Activated B cell treated with CpG ODN at 0.5 μM for 24 hours (primary cell): ENCODE data around the gene KRTAP5-2. TPM values are rescaled to one million over a fixed set of nuclear protein-coding genes. Genes with fewer than 3 reads are reported as not detected.

Experiments used
- ATAC-seq: fragments of 200-7000 bp; cut with Tn5 transposase; one replicate; pipeline ENCODE4 v1.10.0; 2021; ENCODE audit warnings: low read depth, mild to moderate bottlenecking, moderate library complexity
- CTCF ChIA-PET: fragments of 350-600 bp; sonication (Branson Sonifier 250); formaldehyde crosslinking; loops from one replicate; lab custom pipeline; 2021; ENCODE audit warnings: antibody characterized with exemption; lab: Charles Lee
- POLR2A ChIA-PET: fragments of 350-600 bp; sonication (Branson Sonifier 250); formaldehyde crosslinking; loops from one replicate; lab custom pipeline; 2021; ENCODE audit warnings: antibody characterized with exemption; lab: Charles Lee
- DNase-seq: peaks from one replicate; pipeline ENCODE4 v3.0.0; 2022
- H3K27ac Mint-ChIP-seq: one replicate; pipeline ENCODE4 v1.8.0; 2020; ENCODE audit warnings: mixed read lengths
- H3K27me3 Mint-ChIP-seq: one replicate; pipeline ENCODE4 v1.8.0; 2021; ENCODE audit warnings: mixed read lengths
- H3K36me3 Mint-ChIP-seq: one replicate; pipeline ENCODE4 v1.8.0; 2021; ENCODE audit warnings: low read depth, mixed read lengths
- H3K4me1 Mint-ChIP-seq: one replicate; pipeline ENCODE4 v1.8.0; 2021; ENCODE audit warnings: mixed read lengths
- H3K4me3 Mint-ChIP-seq: one replicate; pipeline ENCODE4 v1.8.0; 2020; ENCODE audit warnings: mild to moderate bottlenecking, mixed read lengths
- H3K9me3 Mint-ChIP-seq: one replicate; pipeline ENCODE4 v1.8.0; 2020; ENCODE audit warnings: mixed read lengths
- intact Hi-C: fragments of 100-400 bp; cut with micrococcal nuclease; formaldehyde crosslinking; loops from one replicate; pipeline ENCODE4 v1.15.1; 2024
- total RNA-seq: library from RNA; stranded (reverse); gene quantifications from 2 replicates; pipeline ENCODE4 v1.2.3, GENCODE V29; 2022
- TF ChIP-seq, protein P1 (sequence below): fragments of 200-600 bp; IDR thresholded peaks from one replicate; pipeline ENCODE4 v1.8.0; 2022; ENCODE audit warnings: antibody characterized with exemption, mild to moderate bottlenecking

Gene KRTAP5-2
- total RNA-seq, 1 donor from 2014 or later = not detected

DNA sequence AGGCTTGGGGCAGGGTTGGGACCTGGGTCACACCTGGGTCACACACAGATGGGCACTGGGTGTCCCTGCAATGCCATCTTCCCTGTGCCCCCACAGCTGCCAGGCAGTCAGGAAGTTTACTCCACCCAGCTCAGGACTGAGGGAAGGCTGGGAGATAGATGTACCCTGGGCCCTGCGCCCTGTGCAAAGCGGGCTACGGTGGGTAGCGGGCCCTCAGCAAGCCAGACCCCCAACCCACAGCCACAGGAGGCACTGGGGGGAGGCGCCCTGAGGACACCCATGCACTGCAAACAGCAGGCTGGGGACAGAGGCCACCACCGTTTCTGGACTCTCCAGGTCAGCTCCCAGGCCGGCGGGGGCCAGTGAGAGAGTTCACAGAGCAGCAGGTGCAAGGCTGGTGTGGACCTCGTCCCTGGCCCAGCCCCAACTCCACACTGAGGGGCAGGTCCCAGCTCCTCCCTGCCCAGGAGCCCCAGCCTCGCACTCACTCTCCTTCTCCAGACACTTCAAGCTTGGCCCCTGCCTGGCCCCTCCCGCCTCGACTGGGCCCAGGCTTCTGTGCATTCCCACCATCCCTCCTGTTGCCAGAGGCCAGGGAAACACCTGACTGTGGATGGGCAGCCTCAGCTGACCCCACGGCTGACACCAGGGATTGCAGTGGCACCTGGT, 30.9 kb downstream of the KRTAP5-2 start:
- intact Hi-C loops = no loop called here
- ATAC-seq = no peak
- TF ChIP-seq, protein P1, sequence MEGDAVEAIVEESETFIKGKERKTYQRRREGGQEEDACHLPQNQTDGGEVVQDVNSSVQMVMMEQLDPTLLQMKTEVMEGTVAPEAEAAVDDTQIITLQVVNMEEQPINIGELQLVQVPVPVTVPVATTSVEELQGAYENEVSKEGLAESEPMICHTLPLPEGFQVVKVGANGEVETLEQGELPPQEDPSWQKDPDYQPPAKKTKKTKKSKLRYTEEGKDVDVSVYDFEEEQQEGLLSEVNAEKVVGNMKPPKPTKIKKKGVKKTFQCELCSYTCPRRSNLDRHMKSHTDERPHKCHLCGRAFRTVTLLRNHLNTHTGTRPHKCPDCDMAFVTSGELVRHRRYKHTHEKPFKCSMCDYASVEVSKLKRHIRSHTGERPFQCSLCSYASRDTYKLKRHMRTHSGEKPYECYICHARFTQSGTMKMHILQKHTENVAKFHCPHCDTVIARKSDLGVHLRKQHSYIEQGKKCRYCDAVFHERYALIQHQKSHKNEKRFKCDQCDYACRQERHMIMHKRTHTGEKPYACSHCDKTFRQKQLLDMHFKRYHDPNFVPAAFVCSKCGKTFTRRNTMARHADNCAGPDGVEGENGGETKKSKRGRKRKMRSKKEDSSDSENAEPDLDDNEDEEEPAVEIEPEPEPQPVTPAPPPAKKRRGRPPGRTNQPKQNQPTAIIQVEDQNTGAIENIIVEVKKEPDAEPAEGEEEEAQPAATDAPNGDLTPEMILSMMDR = no peak
- CTCF ChIA-PET = no interaction called here
- H3K36me3 Mint-ChIP-seq = no peaks in the 10 kb centered on the region
- H3K27ac Mint-ChIP-seq = no peak overlapping the region
- no peak for DNase-seq
- peaks cover 18% of the 10 kb centered on the region for H3K27me3 Mint-ChIP-seq
- POLR2A ChIA-PET = no interaction called here
- no peaks in the 10 kb centered on the region for H3K9me3 Mint-ChIP-seq
- H3K4me3 Mint-ChIP-seq = no peak overlapping the region
- H3K4me1 Mint-ChIP-seq = no peaks in the 10 kb centered on the region

DNA sequence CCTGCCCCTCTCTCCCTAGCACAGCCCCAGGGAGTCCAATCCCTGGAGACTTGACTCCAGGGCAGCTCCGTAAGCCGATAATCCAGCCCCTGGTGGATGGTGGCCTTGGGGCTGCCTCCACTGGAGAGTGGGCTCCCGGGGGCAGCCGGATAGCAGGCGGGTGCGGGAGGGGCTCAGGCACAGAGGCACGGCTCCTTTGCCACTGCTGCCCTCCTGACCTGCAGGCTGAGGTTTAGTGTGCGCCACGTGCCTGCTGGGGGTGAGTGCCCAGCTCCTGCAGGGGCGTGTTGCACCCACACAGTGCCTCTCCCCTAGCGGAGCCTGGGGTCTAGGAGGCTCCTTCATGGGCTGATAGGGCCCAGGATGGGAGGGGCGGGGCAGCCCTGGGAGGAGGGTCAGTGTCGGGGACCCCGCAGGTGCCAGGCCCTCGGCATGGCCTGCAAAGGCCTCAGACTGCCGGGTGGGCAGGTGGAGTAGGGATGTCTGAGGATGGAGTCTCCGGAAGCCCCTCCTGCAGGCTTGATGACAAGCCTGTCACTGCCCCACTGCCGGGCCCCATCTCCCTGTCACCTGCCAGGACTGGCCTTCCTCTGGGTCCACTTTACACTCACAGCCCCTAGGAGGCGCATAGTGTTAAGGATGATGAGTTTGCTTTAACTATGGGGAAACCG, 31.6 kb downstream of the KRTAP5-2 start:
- Mint-ChIP-seq H3K27me3 (peaks cover 18% of the 10 kb centered on the region), H3K36me3 (no peaks in the 10 kb centered on the region), H3K4me1 (no peaks in the 10 kb centered on the region), H3K27ac (no peak overlapping the region), H3K4me3 (no peak overlapping the region), H3K9me3 (no peaks in the 10 kb centered on the region)
- TF ChIP-seq, protein P1 = no peak
- DNase-seq = no peak
- intact Hi-C loops = no loop called here
- ChIA-PET CTCF (interaction anchor here (3.0 kb wide), 1 partner anchor 8 kb away, joined by 8 read pairs; no protein-coding TSS in a partner anchor), POLR2A (no interaction called here)
- ATAC-seq = no peak

DNA sequence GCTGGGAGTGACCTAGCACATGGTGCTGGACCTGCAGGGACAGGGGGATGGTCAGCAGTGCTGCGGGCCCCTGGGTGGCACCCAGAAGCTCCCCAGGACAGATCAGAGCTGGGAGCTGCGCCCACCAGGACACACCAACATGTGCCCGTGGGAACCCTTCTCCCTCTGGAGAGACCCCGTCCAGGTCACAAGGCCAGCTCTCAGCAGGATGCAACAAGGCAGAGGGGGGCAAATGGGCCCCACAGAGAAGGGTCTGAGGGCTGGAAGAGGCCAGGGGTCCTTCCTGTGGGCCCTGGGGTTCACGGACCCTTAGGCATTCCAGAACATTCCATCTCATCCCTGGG, 32.2 kb downstream of the KRTAP5-2 start:
- Mint-ChIP-seq H3K4me3 (no peak overlapping the region), H3K36me3 (no peaks in the 10 kb centered on the region), H3K27ac (no peak overlapping the region), H3K4me1 (no peaks in the 10 kb centered on the region), H3K9me3 (no peaks in the 10 kb centered on the region), H3K27me3 (peaks cover 18% of the 10 kb centered on the region)
- intact Hi-C loops = no loop called here
- POLR2A ChIA-PET = no interaction called here
- TF ChIP-seq, protein P1 = no peak
- ATAC-seq = no peak
- no peak for DNase-seq
- CTCF ChIA-PET = interaction anchor here (3.0 kb wide), 1 partner anchor 9 kb away, joined by 8 read pairs; no protein-coding TSS in a partner anchor

DNA sequence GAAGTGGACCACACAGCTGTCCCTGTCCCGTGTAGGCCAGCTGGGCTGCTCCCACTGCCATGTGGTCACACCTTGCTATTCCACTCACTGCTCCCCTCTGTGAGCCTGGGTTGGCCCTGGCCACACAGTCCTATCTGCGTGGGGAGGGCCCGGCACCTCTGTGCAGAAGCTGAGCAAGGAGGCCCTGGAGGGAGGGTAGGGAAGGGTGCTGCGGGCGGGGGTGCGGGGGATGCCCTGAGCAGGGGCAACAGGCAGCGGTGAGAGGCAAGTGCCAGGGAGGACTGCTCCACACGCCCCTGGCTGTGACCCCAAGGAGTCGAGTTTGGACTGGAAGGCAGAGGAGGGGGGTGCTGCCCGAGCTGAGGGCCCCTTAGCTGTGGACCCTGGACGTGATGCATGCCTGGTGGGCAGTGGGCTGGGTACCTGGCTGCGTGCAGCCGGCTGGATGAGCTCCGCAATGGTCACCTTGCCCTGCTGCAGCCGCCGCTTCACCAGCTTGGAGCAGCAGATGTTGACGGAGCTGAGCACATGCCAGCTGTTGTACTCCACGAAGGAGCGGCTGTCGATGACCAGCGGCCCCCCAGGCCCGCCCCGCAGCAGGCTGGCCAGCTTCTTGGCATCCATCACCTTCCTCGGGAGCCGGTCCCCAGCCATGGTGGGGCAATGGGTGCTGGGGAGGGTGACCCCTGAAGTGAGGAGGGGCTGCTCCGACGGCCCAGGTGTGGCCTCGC, 32.8 kb downstream of the KRTAP5-2 start:
- no peaks in the 10 kb centered on the region for H3K36me3 Mint-ChIP-seq
- intact Hi-C loops = no loop called here
- TF ChIP-seq, protein P1 = no peak
- ATAC-seq (no peak), DNase-seq (no peak)
- no peaks in the 10 kb centered on the region for H3K9me3 Mint-ChIP-seq
- H3K27ac Mint-ChIP-seq = no peak overlapping the region
- H3K4me1 Mint-ChIP-seq = no peaks in the 10 kb centered on the region
- ChIA-PET POLR2A (interaction anchor here (1.2 kb wide), 1 partner anchor 19 kb away, joined by 3 read pairs; no protein-coding TSS in a partner anchor), CTCF (interaction anchor here (3.0 kb wide), 1 partner anchor 10 kb away, joined by 8 read pairs; no protein-coding TSS in a partner anchor)
- H3K27me3 Mint-ChIP-seq = peaks cover 18% of the 10 kb centered on the region
- no peak overlapping the region for H3K4me3 Mint-ChIP-seq
